Panc1 (cell line): Measurements from ENCODE around the gene ZFYVE26. TPM values are rescaled to one million over a fixed set of nuclear protein-coding genes. Genes with fewer than 3 reads are reported as not detected.

ENCODE experiments used
- ATAC-seq: fragments of 200-7000 bp; cut with Tn5 transposase; 2 replicates; pipeline ENCODE4 v1.9.1; 2020; ENCODE audit warnings: mild to moderate bottlenecking, moderate library complexity
- BruUV-seq: library from RNA; stranded (reverse); fragments of 400-500 nt; replicated peaks from 2 replicates; lab custom pipeline; 2021; lab: Mats Ljungman, UMichigan
- CTCF ChIA-PET: fragments of 300-600 bp; sonication (Branson Sonifier 250); formaldehyde crosslinking; loops from one replicate; lab custom pipeline; 2022; ENCODE audit warnings: antibody characterized with exemption; lab: Charles Lee
- POLR2A ChIA-PET: fragments of 300-600 bp; sonication (Branson Sonifier 250); formaldehyde crosslinking; loops from one replicate; lab custom pipeline; 2022; ENCODE audit warnings: antibody characterized with exemption; lab: Charles Lee
- DNase-seq: peaks from one replicate; pipeline ENCODE4 v3.0.0-alpha.2; 2010; ENCODE audit warnings: low read depth, low spot score
- H3K27ac ChIP-seq: 2 replicates; pipeline ENCODE4 v1.5.1; 2011; ENCODE audit warnings: mild to moderate bottlenecking, low read length, inconsistent platforms
- H3K27me3 ChIP-seq: fragments of 200-500 bp; sonication (Bioruptor generic); 2 replicates; pipeline ENCODE4 v1.6.0; 2014; ENCODE audit warnings: low read length, inconsistent platforms; ENCODE audit not compliant: control insufficient read depth, insufficient read depth
- H3K36me3 ChIP-seq: fragments of 200-500 bp; sonication (Bioruptor generic); 2 replicates; pipeline ENCODE4 v1.5.1; 2014; ENCODE audit warnings: inconsistent platforms, mild to moderate bottlenecking, low read length, moderate library complexity; ENCODE audit not compliant: control insufficient read depth, insufficient read depth
- H3K4me1 ChIP-seq: 2 replicates; pipeline ENCODE4 v1.5.1; 2011; ENCODE audit warnings: inconsistent platforms, mild to moderate bottlenecking, low read length, moderate library complexity; ENCODE audit not compliant: control insufficient read depth, insufficient read depth
- H3K4me3 ChIP-seq, 2 experiments: 2 replicates each; pipeline ENCODE4 v1.5.1; 2011 to 2012; ENCODE audit warnings: low read depth in 2 of 2, low read length in 2 of 2, mild to moderate bottlenecking in 2 of 2, inconsistent platforms in 1 of 2, moderate library complexity in 1 of 2
- H3K9me3 ChIP-seq: fragments of 200-500 bp; sonication (Bioruptor generic); 2 replicates; pipeline ENCODE4 v1.5.1; 2014; ENCODE audit warnings: low read depth, mild to moderate bottlenecking, inconsistent platforms, low read length, moderate library complexity; ENCODE audit not compliant: control insufficient read depth, insufficient read depth
- CTCF ChIP-seq: fragments of 450-650 bp; IDR thresholded peaks from 2 replicates; pipeline ENCODE4 v1.5.1; 2017; ENCODE audit warnings: mild to moderate bottlenecking
- POLR2AphosphoS5 ChIP-seq: IDR thresholded peaks from 2 replicates; pipeline ENCODE4 v1.6.1; 2012; ENCODE audit warnings: mild to moderate bottlenecking, low read depth, low read length, moderate library complexity
- REST ChIP-seq, 2 experiments: IDR thresholded peaks; 2 replicates each; pipeline ENCODE4 v1.6.1; 2011 to 2012; ENCODE audit warnings: low read depth in 2 of 2, control low read depth in 1 of 2, low read length in 1 of 2, mild to moderate bottlenecking in 1 of 2, moderate library complexity in 1 of 2; ENCODE audit not compliant: insufficient read depth in 1 of 2
- SIN3A ChIP-seq: IDR thresholded peaks from 2 replicates; pipeline ENCODE4 v1.6.1; 2012; ENCODE audit warnings: low read depth, mild to moderate bottlenecking, low read length, moderate library complexity, borderline replicate concordance; ENCODE audit not compliant: insufficient read depth
- TCF7L2 ChIP-seq: IDR thresholded peaks from 2 replicates; pipeline ENCODE4 v1.6.1; 2011; ENCODE audit warnings: mild to moderate bottlenecking, low read depth, low read length, inconsistent platforms
- in situ Hi-C: cut with HindIII; loops from 2 replicates; pipeline ENCODE4 v1.10.0; 2016; ENCODE audit warnings: low sequenced_read_pairs, low pct_unique_long_range_greater_than_20kb
- intact Hi-C: fragments of 100-400 bp; cut with micrococcal nuclease; formaldehyde crosslinking; loops from one replicate; pipeline ENCODE4 v1.10.0; 2022; ENCODE audit not compliant: unreplicated experiment
- total RNA-seq: library from RNA; stranded (reverse); gene quantifications from one replicate; pipeline ENCODE4 v1.2.1, GENCODE V29; 2021; ENCODE audit not compliant: unreplicated experiment

ZFYVE26 gene
- total RNA-seq, 1 experiment from 2014 or later, result 17.3 TPM

DNA sequence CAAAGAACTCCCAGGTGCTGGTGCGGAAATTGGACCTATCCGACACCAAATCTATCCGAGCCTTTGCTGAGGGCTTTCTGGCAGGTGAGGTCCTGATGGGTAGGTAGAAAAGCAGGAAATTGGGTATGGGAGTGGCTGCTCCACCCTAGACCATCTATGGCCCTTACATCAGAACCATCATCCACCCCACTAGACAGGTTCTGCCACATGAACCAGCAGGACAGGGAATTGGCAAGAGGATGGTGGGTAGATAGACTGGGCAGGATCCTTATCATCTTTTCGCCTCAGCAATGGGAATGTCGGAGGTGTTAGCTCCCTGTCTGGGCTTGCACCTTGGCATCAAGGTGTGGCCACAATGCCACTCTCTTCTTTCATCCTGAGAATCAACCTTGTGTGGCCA, 91.2 kb downstream of the ZFYVE26 start:
- CTCF ChIA-PET, result no interaction called here
- intact Hi-C loops, result no loop called here
- no peaks in the 10 kb centered on the region; the same call in none of the 2 replicates for H3K27me3 ChIP-seq
- no peak for TF ChIP-seq POLR2AphosphoS5
- TF ChIP-seq SIN3A, result no peak
- TF ChIP-seq CTCF, result no peak
- no peak for TF ChIP-seq REST (IDR thresholded peaks at IDR 0.05; ENCODE audit: insufficient read depth in 1 of 2, low read depth in 2 of 2, low read length in 1 of 2)
- no peak for TF ChIP-seq TCF7L2
- H3K36me3 ChIP-seq, result no peaks in the 10 kb centered on the region
- no peaks in the 10 kb centered on the region for H3K9me3 ChIP-seq
- POLR2A ChIA-PET, result no interaction called here
- no peak overlapping the region for H3K4me3 ChIP-seq
- DNase-seq (no peak), ATAC-seq (no peak)
- H3K27ac ChIP-seq, result no peak overlapping the region
- no peaks in the 10 kb centered on the region for H3K4me1 ChIP-seq
- in situ Hi-C loops, result no loop called here
- BruUV-seq, result no TSS peak

DNA sequence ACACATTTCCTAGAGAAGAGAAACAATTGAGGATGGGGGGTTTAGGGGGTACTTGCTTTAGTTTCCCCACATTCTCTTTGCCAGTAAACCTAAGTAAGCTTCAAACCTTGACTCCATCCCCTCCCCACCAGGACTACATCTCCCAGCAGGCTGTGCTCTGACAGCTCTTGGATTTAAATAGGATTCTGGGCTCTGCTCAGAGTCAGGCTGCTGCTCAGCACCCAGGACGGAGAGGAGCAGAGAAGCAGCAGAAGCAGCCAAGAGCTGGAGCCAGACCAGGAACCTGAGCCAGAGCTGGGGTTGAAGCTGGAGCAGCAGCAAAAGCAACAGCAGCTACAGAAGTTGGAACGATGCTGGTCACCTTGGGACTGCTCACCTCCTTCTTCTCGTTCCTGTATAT, 94.1 kb downstream of the ZFYVE26 start:
- H3K9me3 ChIP-seq, result no peaks in the 10 kb centered on the region
- CTCF ChIA-PET, result interaction anchor here (1.3 kb wide), 1 partner anchor 18 kb away, joined by 3 read pairs; no protein-coding TSS in a partner anchor
- no TSS peak for BruUV-seq
- H3K36me3 ChIP-seq, result no peaks in the 10 kb centered on the region
- intact Hi-C loops, result no loop called here
- POLR2A ChIA-PET, result no interaction called here
- no peak for ATAC-seq
- in situ Hi-C loops, result no loop called here
- no peak for TF ChIP-seq REST (IDR thresholded peaks at IDR 0.05; ENCODE audit: insufficient read depth in 1 of 2, low read depth in 2 of 2, low read length in 1 of 2)
- no peak for TF ChIP-seq POLR2AphosphoS5
- no peak for TF ChIP-seq SIN3A
- no peak for TF ChIP-seq CTCF
- no peak for TF ChIP-seq TCF7L2
- H3K4me1 ChIP-seq, result no peaks in the 10 kb centered on the region
- H3K4me3 ChIP-seq, result peak overlapping the region in 1 of 2 experiments; percentile 16; a peak in 1 of 4 replicates
- DNase-seq, result no peak
- no peaks in the 10 kb centered on the region; the same call in none of the 2 replicates for H3K27me3 ChIP-seq
- H3K27ac ChIP-seq, result no peak overlapping the region
